ENCODE measurements around the gene ZZZ3.

- no peak for TF ChIP-seq EZH2phosphoT487 (IDR thresholded peaks at IDR 0.05; ENCODE audit: low read length)
- TF ChIP-seq CTCF (IDR thresholded peaks at IDR 0.05; ENCODE audit: low read length), result no peak
- no peak for TF ChIP-seq EZH2 (optimal IDR thresholded peaks at IDR 0.05; ENCODE audit: low read depth, low read length)
These were observed 33.3 kb downstream of the ZZZ3 start for GRCh38 chr1:77649127-77649526.
